HepG2 (cell line): ENCODE data around the gene FLT3LG. TPM values are rescaled to one million over a fixed set of nuclear protein-coding genes. Genes with fewer than 3 reads are reported as not detected.

ENCODE experiments used
- ATAC-seq: fragments of 200-7000 bp; cut with Tn5 transposase; 3 replicates; pipeline ENCODE4 v1.9.1; 2020; ENCODE audit warnings: mild to moderate bottlenecking, moderate library complexity
- BruUV-seq: library from RNA; stranded (reverse); fragments of 400-500 nt; replicated peaks from 2 replicates; lab custom pipeline; 2021; lab: Mats Ljungman, UMichigan
- CTCF ChIA-PET: fragments of 300-600 bp; formaldehyde crosslinking; extraction: SDS; loops from one replicate; lab custom pipeline; 2021; ENCODE audit warnings: low total read pairs, inconsistent platforms, low intra/inter-chr PET ratio; lab: Yijun Ruan, JAX
- POLR2A ChIA-PET: fragments of 350-600 bp; sonication (Branson Sonifier 250); formaldehyde crosslinking; loops from one replicate; lab custom pipeline; 2020; ENCODE audit warnings: antibody characterized with exemption, inconsistent platforms; lab: Yijun Ruan, JAX
- DNase-seq: peaks from one replicate; pipeline ENCODE4 v3.0.0-alpha.2; 2015; ENCODE audit warnings: low spot score
- FAIRE-seq: peaks from 3 replicates; lab custom pipeline; 2011; peaks lifted over from hg19 to GRCh38; lab: Jason Lieb, UNC
- H2AFZ ChIP-seq: one replicate; pipeline ENCODE4 v1.6.1; 2011; ENCODE audit warnings: low read length, inconsistent platforms
- H3K27ac ChIP-seq: fragments of 300-600 bp; 3 replicates; pipeline ENCODE4 v1.8.0; 2011; ENCODE audit warnings: mixed run types, mild to moderate bottlenecking, mixed read lengths, low read length, inconsistent platforms; ENCODE audit not compliant: insufficient read depth; ENCODE audit errors: extremely low read length
- H3K27me3 ChIP-seq, 2 experiments: fragments of 200-600 bp in 1 of 2; 2 replicates in 1 of 2; 3 replicates in 1 of 2; pipeline versions ENCODE4 v1.6.0 to v1.8.0; 2011; ENCODE audit warnings: low read length in 2 of 2, mild to moderate bottlenecking in 2 of 2, moderate library complexity in 2 of 2, inconsistent platforms in 1 of 2; ENCODE audit not compliant: insufficient read depth in 2 of 2, control insufficient read depth in 1 of 2
- H3K36me3 ChIP-seq, 2 experiments: fragments of 200-600 bp in 1 of 2; replicated peaks in 1 of 2; 2 replicates in 1 of 2; 3 replicates in 1 of 2; pipeline versions ENCODE4 v1.5.1 to v1.8.0; 2011; ENCODE audit warnings: low read length in 2 of 2, inconsistent platforms in 1 of 2; ENCODE audit not compliant: insufficient read depth in 2 of 2, control insufficient read depth in 1 of 2
- H3K4me1 ChIP-seq: 2 replicates; pipeline ENCODE4 v1.5.1; 2012; ENCODE audit warnings: low read length, inconsistent platforms; ENCODE audit not compliant: insufficient read depth
- H3K4me2 ChIP-seq: 2 replicates; pipeline ENCODE4 v1.6.0; 2011; ENCODE audit warnings: low read depth, low read length, inconsistent platforms
- H3K4me3 ChIP-seq, 3 experiments: fragments of 200-600 bp in 1 of 3; sonication (generic), shearing (Covaris generic) in 1 of 3; replicated peaks in 1 of 3; 2 replicates each; pipeline ENCODE4 v1.5.1; 2011 to 2016; ENCODE audit warnings: low read length in 3 of 3, inconsistent platforms in 2 of 3, low read depth in 2 of 3, mild to moderate bottlenecking in 2 of 3, control low read depth in 1 of 3, mixed read lengths in 1 of 3; ENCODE audit not compliant: insufficient read depth in 1 of 3
- H3K79me2 ChIP-seq: one replicate; pipeline ENCODE4 v1.6.1; 2011; ENCODE audit warnings: low read length, inconsistent platforms; ENCODE audit not compliant: insufficient read depth
- H3K9ac ChIP-seq: 2 replicates; pipeline ENCODE4 v1.6.0; 2011; ENCODE audit warnings: mild to moderate bottlenecking, low read depth, low read length, inconsistent platforms; ENCODE audit not compliant: insufficient read depth
- H3K9me3 ChIP-seq: 2 replicates; pipeline ENCODE4 v1.5.1; 2012; ENCODE audit warnings: mild to moderate bottlenecking, low read length
- H4K20me1 ChIP-seq: 2 replicates; pipeline ENCODE4 v1.6.0; 2011; ENCODE audit warnings: inconsistent platforms, mild to moderate bottlenecking, low read length, moderate library complexity; ENCODE audit not compliant: insufficient read depth
- KDM6A ChIP-seq: IDR thresholded peaks from 2 replicates; pipeline ENCODE4 v1.6.1; 2016; ENCODE audit warnings: low read depth
- NFKBIZ ChIP-seq: IDR thresholded peaks from 2 replicates; pipeline ENCODE4 v1.6.1; 2018; ENCODE audit warnings: missing genetic modification reagents, missing compliant biosample characterization
- PCBP2 ChIP-seq: fragments of 200-400 bp; formaldehyde crosslinking; optimal IDR thresholded peaks from 2 replicates; pipeline ENCODE3; 2018; ENCODE audit warnings: low read length, low read depth; ENCODE audit not compliant: poor library complexity, severe bottlenecking
- POLR2G ChIP-seq: fragments of 200-400 bp; formaldehyde crosslinking; IDR thresholded peaks from 2 replicates; pipeline ENCODE4 v1.6.1; 2018; ENCODE audit warnings: mild to moderate bottlenecking, low read depth, low read length, moderate library complexity
- ZNF263 ChIP-seq: sonication (generic); formaldehyde crosslinking; IDR thresholded peaks from 2 replicates; pipeline ENCODE4 v1.4.0; 2020; ENCODE audit warnings: missing genetic modification reagents
- ZNF282 ChIP-seq: fragments of 450-650 bp; IDR thresholded peaks from 2 replicates; pipeline ENCODE4 v1.6.1; 2018; ENCODE audit not compliant: partially characterized antibody
- ZNF614 ChIP-seq: IDR thresholded peaks from 2 replicates; pipeline ENCODE4 v1.6.1; 2018; ENCODE audit warnings: missing biosample characterization, missing genetic modification reagents, inconsistent platforms, borderline replicate concordance
- WGBS: methylation state at CpG from one replicate; pipeline ENCODE4 v1.1.6; 2017; ENCODE audit warnings: low lambda C conversion rate; 5-methylcytosine and 5-hydroxymethylcytosine counted together
- in situ Hi-C: cut with HindIII; loops from 2 replicates; pipeline ENCODE4 v1.10.0; 2017; ENCODE audit warnings: low pct_unique_long_range_greater_than_20kb; ENCODE audit not compliant: extremely low pct_ligation_motif_present
- intact Hi-C: fragments of 100-400 bp; cut with micrococcal nuclease; formaldehyde crosslinking; loops from one replicate; pipeline ENCODE4 v1.10.0; 2022; ENCODE audit not compliant: unreplicated experiment
- polyA plus RNA-seq, 8 experiments: library from polyadenylated mRNA; depleted of rRNA in 3 of 8; stranded (reverse) in 7 of 8; unstranded in 1 of 8; fragments of >200 nt; fragmentation: Illumina TruSeq in 4 of 8; extraction: Trizol in 4 of 8; gene quantifications; 2 replicates each; pipeline versions ENCODE4 v1.2.1 to v1.2.3, GENCODE V29; 2011 to 2016; ENCODE audit warnings: low read depth in 4 of 8, missing spikeins in 1 of 8, mixed read lengths in 1 of 8; ENCODE audit not compliant: insufficient read depth in 1 of 8
- total RNA-seq, 5 experiments: library from RNA; depleted of rRNA; stranded (reverse); fragments of >200 nt; fragmentation: Illumina TruSeq; extraction: Trizol; gene quantifications; 2 replicates each; pipeline ENCODE4 v1.2.3, GENCODE V29; 2016; ENCODE audit warnings: low read depth in 1 of 5
- TF ChIP-seq, protein P1 (sequence below): sonication (generic); formaldehyde crosslinking; IDR thresholded peaks from 2 replicates; pipeline ENCODE4 v1.5.0; 2020; ENCODE audit warnings: mild to moderate bottlenecking, missing genetic modification reagents
- TF ChIP-seq, protein P2 (sequence below): sonication (generic); formaldehyde crosslinking; IDR thresholded peaks from 2 replicates; pipeline ENCODE4 v1.4.0; 2020; ENCODE audit warnings: missing genetic modification reagents

Gene FLT3LG
- total and polyA plus RNA-seq, 2 of the 13 experiments (the other 11 are each of a cell fraction or from before 2014, with no cell fraction given): 1.5 to 2.6 TPM

DNA sequence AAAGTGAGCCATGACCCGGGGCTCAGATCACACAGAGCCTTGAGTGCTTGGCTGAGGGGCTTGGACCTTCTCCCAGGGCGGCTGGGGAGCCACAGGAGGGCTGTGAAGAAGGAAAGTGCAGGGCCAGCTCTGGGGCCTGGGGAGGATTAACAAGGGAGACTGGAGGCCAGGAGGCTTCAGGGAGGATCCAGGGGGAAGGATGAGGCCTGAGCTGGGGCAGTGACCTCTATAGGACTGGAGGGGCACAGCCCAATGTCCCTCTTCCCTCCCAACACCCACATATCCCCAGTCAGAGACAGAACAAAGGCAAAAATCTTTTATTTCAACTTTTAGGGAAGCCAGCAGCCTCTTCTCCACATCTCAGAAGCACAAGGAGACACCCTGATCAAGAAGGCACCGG is 28.0 kb upstream of the FLT3LG start:
- no peak overlapping the region for H3K4me3 ChIP-seq
- in situ Hi-C loops: no loop called here
- no peak overlapping the region for H2AFZ ChIP-seq
- ChIA-PET POLR2A (interaction anchor here (0.7 kb wide), 1 partner anchor 231 kb away, joined by 3 read pairs; no protein-coding TSS in a partner anchor), CTCF (interaction anchor here (1.2 kb wide), 1 partner anchor 54 kb away, joined by 3 read pairs; no protein-coding TSS in a partner anchor)
- no peak overlapping the region for H3K27ac ChIP-seq
- DNase-seq: no peak
- no peaks in the 10 kb centered on the region for H3K9me3 ChIP-seq
- peaks cover 0 to 13% of the 10 kb centered on the region in 2 experiments; a peak in 3 of 5 replicates for H3K27me3 ChIP-seq
- ATAC-seq: no peak
- intact Hi-C loops: no loop called here
- peaks cover 5% of the 10 kb centered on the region; the same call in 1 of the 2 replicates for H4K20me1 ChIP-seq
- no peak overlapping the region for H3K9ac ChIP-seq
- no peak for FAIRE-seq
- peaks cover 6 to 25% of the 10 kb centered on the region in 2 experiments; a peak in 3 of 5 replicates for H3K36me3 ChIP-seq
- TF ChIP-seq, protein P1, sequence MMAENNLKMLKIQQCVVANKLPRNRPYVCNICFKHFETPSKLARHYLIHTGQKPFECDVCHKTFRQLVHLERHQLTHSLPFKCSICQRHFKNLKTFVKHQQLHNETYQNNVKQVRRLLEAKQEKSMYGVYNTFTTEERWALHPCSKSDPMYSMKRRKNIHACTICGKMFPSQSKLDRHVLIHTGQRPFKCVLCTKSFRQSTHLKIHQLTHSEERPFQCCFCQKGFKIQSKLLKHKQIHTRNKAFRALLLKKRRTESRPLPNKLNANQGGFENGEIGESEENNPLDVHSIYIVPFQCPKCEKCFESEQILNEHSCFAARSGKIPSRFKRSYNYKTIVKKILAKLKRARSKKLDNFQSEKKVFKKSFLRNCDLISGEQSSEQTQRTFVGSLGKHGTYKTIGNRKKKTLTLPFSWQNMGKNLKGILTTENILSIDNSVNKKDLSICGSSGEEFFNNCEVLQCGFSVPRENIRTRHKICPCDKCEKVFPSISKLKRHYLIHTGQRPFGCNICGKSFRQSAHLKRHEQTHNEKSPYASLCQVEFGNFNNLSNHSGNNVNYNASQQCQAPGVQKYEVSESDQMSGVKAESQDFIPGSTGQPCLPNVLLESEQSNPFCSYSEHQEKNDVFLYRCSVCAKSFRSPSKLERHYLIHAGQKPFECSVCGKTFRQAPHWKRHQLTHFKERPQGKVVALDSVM (CRISPR knock-in tag): peak; percentile 87
- TF ChIP-seq PCBP2: no peak
- TF ChIP-seq, protein P2, sequence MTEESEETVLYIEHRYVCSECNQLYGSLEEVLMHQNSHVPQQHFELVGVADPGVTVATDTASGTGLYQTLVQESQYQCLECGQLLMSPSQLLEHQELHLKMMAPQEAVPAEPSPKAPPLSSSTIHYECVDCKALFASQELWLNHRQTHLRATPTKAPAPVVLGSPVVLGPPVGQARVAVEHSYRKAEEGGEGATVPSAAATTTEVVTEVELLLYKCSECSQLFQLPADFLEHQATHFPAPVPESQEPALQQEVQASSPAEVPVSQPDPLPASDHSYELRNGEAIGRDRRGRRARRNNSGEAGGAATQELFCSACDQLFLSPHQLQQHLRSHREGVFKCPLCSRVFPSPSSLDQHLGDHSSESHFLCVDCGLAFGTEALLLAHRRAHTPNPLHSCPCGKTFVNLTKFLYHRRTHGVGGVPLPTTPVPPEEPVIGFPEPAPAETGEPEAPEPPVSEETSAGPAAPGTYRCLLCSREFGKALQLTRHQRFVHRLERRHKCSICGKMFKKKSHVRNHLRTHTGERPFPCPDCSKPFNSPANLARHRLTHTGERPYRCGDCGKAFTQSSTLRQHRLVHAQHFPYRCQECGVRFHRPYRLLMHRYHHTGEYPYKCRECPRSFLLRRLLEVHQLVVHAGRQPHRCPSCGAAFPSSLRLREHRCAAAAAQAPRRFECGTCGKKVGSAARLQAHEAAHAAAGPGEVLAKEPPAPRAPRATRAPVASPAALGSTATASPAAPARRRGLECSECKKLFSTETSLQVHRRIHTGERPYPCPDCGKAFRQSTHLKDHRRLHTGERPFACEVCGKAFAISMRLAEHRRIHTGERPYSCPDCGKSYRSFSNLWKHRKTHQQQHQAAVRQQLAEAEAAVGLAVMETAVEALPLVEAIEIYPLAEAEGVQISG: peak; percentile 90
- no peak for TF ChIP-seq ZNF614 (CRISPR knock-in tag)
- no peak for TF ChIP-seq KDM6A (CRISPR knock-in tag)
- peak; percentile 88 for TF ChIP-seq ZNF263 (CRISPR knock-in tag)
- TF ChIP-seq ZNF282: no peak
- no peak for TF ChIP-seq NFKBIZ (CRISPR knock-in tag)
- TF ChIP-seq POLR2G: 0 out of 2 replicates have a peak, but pooled peaks have one; percentile 5
- BruUV-seq: no TSS peak
- no peak overlapping the region for H3K4me2 ChIP-seq
- WGBS: 80% methylated on average over 2 of the region's 3 CpGs
- H3K79me2 ChIP-seq: peaks cover 11% of the 10 kb centered on the region
- peaks cover 38% of the 10 kb centered on the region for H3K4me1 ChIP-seq
